GM13976 (cell line): ENCODE results near the gene WNT6.
A peak's percentile ranks its signal among the peaks of the same experiment; 100 is the strongest.

Experiments
- DNase-seq: peaks from one replicate; pipeline ENCODE4 v3.0.0; 2012; ENCODE audit warnings: low spot score
- CTCF ChIP-seq: IDR thresholded peaks from 2 replicates; pipeline ENCODE4 v1.5.1; 2012; ENCODE audit warnings: borderline replicate concordance, mild to moderate bottlenecking; ENCODE audit not compliant: insufficient read depth; ENCODE audit errors: extremely low read depth, missing control alignments, control extremely low read depth
- in situ Hi-C: fragments of 300-500 bp; cut with MboI; formaldehyde crosslinking; loops from one replicate; pipeline ENCODE4 v1.12.0; 2022; ENCODE audit warnings: low sequenced_read_pairs, mixed read lengths, inconsistent platforms; ENCODE audit not compliant: unreplicated experiment

WNT6 gene

DNA sequence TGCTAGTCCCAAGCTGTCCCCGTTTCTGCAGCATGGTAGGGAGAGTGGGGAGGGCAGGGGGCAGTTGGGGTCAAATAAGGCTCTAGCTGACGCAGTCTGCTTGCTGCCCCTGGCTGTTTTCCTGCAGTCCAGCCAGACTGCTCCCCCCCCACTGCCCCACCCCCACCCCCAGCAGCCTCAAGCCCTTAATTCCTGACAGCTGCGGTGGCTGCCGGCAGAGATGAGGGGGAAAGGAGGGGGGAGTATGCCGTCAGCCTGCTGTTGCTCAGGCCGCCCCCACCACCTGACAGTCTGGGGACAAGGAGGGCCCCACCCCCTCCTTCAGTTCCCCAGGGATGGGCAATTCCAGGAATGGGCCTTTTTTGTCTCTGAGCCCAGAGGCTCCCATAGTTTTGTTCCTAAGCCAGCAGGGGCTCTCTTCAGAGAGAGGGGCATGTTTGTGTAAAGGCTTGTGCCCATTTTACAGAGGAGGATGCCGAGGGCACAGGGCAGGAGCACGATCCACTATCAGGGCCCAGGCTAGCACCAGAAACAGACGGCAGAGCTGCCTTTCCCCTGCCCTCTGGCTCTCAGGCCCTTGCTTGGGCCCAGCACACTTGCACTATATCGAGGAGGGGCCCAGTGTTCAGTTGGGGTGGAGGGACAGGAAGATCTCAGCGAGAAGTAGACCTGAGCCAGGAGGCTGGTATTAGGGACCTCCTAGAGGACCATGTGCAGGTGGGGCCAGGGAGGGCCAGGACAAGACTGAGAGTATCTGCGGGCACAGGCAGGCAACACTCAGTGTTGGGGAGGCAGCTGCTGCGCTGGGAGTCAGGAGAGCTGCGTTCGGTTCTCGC lies 19.5 kb downstream of the WNT6 start:
- in situ Hi-C loops, result no loop called here
- TF ChIP-seq CTCF, result no peak
- no peak for DNase-seq

DNA sequence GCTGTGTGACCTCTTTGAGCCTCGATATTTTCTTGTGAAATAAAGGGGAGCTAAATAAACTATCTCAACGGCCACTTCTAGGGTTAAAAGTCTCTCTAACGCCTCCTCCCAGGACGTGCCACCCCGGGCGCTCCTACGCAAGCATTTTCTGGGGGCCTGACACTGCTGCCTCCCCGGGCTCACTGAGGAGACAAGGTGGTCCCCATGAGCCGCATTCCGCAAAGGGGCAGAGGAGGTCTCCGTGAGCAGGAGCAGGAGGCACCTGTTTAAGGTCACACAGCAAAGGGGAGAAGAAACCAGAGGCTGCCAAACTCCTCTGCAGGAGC lies 20.1 kb downstream of the WNT6 start:
- in situ Hi-C loops, result no loop called here
- no peak for DNase-seq
- TF ChIP-seq CTCF, result no peak

- in situ Hi-C loops, result no loop called here
- peak; percentile 89 for DNase-seq
- no peak for TF ChIP-seq CTCF
Measured at GRCh38 chr2:218880102-218880858, 20.7 kb downstream of the WNT6 start, which contains the start of gene WNT10A. Gene WNT10A (plus strand): TSS chr2:218880852. CDS start chr2:218880996, 144 bp downstream.

DNA sequence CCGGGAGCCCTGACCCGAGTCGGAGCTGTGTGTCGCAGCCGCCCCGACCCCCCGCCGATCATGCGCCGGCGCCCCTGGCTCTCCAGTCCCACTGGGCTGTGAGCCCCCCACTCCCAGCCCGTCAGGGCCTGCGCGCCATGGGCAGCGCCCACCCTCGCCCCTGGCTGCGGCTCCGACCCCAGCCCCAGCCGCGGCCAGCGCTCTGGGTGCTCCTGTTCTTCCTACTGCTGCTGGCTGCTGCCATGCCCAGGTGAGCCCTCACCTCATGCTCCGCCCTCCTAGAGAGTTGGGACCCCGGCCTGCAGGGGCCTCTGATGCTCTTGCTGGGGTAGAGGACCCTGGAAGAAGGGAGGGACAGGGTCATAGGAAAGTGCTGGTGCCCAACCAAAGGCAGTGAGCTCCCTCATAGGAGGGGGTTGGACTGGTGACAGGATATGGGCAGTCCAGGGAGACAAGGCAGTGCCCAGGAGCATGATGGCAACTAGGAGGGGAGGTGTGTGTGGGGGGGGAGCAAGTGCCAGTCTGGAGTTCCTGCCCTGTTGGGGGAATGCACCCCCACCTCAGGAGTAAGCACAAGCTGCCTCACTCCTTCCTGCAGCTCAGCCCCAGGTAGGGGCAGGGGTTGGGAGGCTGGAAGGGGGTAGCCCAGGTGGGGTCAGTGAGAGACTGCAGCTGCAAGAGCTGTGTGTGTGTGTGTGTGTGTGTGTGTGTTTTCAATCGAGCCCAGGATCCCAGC lies 21.4 kb downstream of the WNT6 start:
- in situ Hi-C loops, result no loop called here
- no peak for TF ChIP-seq CTCF
- no peak for DNase-seq

- no peak for DNase-seq
- in situ Hi-C loops, result no loop called here
- TF ChIP-seq CTCF, result no peak
Measured at GRCh38 chr2:218881744-218882460, 22.3 kb downstream of the WNT6 start.

GRCh38 chr2:218882461-218882816 lies 22.8 kb downstream of the WNT6 start:
- TF ChIP-seq CTCF, result no peak
- in situ Hi-C loops, result no loop called here
- DNase-seq, result no peak
